HG02759 (cell line): ENCODE results near the gene MED12L.

ENCODE experiments used
- ATAC-seq: cut with Tn5 transposase; IDR thresholded peaks from one replicate; pipeline ENCODE4 v1.9.1; 2021; ENCODE audit warnings: mild to moderate bottlenecking, moderate library complexity; ENCODE audit not compliant: unreplicated experiment

The MED12L gene

GRCh38 chr3:151398895-151399294 is 313.4 kb downstream of the MED12L start:
- peak; percentile 52 for ATAC-seq

DNA sequence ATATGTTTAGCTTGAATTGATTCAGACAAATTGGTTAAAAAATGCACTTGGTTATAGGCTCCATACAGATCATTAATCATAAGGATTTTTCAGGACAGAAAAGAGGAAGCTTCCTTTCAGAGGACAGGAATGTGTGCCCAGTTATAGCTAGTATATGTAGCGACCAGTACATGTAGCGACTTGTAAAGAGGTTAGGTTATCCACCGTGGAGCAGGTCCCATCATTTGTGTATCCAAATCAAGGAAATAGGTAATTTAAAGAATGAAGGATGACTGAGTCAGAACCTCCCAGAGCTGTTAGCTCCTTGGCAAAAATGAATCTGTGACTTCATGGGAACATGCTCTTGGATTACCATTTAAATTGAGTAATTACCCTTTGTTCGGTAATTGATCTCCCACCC is 314.9 kb downstream of the MED12L start:
- ATAC-seq = no peak

DNA sequence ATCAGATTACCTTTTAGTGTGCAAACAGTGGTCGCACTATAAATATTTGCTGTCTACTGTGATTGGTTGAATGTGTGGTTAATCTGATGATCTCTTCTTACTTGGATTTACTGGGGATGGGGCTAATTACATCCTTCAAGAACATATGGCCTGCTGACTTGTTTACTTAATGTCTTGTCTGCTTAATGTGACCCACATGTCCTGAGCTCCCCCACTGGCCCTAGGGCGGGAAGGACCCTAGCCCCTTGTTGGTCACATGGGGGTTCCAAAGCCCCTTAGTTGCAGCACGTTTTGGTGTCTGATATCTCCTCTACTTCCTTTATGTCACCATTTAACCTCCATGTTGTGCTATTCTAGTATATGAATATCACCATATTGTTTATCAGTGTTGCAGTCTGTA is 316.9 kb downstream of the MED12L start:
- ATAC-seq = no peak

- ATAC-seq = no peak
Measured at GRCh38 chr3:151403246-151403645, 317.8 kb downstream of the MED12L start.

DNA sequence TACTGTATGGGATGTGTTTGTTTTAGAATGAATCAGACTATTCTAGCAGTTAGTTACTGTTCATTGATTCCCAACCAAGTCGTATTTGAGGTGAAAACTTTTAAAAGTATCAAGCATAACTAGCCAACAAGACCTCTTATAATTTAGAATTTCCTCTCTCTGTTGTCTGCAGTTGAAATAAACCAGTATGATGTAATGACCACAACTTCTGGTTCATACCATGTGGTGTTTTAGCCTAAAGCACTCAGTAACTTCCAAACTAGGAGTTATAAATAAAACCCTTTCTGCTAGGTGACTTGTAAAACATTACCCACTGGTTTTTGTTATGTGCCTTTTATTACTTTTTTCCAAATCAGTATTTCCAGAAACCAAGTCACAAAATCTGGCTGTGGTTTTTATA is 318.9 kb downstream of the MED12L start:
- ATAC-seq = peak; percentile 87

- ATAC-seq = no peak
Measured at GRCh38 chr3:151407928-151408327, 322.5 kb downstream of the MED12L start.

- no peak for ATAC-seq
Measured at GRCh38 chr3:151410891-151411559, 325.6 kb downstream of the MED12L start.

GRCh38 chr3:151412989-151413388 is 327.5 kb downstream of the MED12L start:
- no peak for ATAC-seq

GRCh38 chr3:151415289-151415688 is 329.8 kb downstream of the MED12L start:
- ATAC-seq = no peak

DNA sequence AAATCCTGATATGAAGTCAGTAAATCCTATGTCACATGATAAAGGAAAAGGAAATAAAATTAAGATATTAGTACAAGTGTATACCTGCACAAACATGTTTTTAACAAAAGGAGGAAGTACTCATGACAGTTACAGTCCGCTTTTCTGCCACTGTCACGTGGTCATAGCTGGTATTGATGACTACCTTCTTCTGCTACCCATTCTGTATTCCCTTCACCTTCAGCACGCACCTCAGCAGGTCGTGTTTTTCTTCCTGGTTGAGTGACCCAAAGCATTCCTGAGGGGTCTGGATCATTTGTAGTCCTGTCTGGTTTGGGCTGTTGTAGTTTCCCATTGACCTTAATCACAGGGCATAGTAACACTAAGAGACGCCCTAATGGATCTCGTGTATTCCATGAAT is 334.3 kb downstream of the MED12L start:
- no peak for ATAC-seq

DNA sequence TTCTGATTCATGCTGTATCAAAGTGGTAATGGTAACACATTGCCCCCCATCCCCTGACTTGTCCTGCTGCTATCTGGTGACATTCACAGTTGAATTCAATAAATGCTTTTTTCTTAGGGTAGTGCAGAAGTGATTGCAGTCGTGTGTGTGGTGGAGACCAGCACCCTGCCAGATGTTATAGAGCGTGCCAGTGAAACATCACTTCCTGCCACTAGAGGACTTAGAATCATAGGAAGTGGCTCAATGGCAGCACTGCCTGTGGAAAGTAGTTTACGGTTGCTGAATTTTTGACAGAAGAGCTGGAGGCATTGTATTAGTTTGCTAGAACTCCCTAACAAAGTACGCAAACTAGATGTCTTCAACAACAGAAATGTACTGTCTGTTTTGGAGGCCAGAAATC is 336.5 kb downstream of the MED12L start:
- ATAC-seq = peak; percentile 34

DNA sequence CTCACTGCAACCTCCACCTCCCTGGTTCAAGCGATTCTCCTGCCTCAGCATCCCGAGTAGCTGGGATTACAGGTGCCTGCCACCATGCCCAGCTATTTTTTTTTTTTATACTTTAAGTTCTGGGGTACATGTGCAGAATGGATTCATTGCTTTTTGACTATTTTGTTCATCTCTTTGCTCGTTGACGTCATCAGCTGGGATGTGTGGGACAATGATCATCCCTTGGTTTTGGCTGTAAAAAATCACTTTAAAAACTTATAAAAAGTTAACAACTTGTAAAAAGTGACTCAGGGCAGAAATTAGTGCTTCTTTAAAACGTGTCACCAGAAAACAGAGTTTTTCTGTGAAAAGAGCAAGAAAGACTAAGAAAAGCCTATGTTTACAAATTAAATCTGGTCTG is 337.6 kb downstream of the MED12L start:
- ATAC-seq = no peak

DNA sequence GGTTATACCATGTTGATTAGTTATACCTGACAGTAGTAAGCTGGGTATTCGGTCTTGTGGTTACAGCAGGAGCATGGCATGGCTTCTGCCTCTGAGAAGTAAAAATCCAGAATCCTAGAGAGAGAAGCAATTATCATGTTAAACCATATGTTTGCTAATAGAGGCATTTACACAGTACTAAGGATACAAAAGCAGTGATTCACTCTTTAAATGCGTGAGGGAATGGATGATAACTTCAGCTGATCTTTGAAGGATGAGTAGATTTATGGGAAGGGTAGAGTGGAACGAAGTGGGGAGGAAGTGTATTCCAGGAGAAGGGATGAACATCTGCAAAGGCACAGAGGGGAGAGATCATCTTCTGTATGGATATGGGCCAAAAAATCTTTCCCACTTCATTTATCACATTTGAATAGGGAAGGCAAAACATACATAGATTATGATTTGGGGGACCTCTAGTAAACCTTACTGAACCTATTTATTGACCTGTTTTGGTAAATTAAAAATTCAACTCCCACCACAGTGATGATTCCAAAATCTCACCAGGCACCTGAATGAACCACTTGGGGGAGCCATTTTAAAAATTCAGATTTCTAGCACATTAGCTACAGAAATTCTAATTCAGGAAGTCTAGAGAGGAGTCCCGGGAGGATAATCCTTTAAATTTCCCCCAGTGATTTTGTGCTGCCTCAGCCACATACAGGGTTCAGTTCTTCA is 340.3 kb downstream of the MED12L start:
- peak; percentile 35 for ATAC-seq

GRCh38 chr3:151426341-151426657 is 340.8 kb downstream of the MED12L start:
- peak; percentile 81 for ATAC-seq

- no peak for ATAC-seq
Measured at GRCh38 chr3:151428386-151428785, 342.9 kb downstream of the MED12L start.

GRCh38 chr3:151430821-151431484 is 345.5 kb downstream of the MED12L start:
- peak; percentile 42 for ATAC-seq

GRCh38 chr3:151431940-151432339 is 346.5 kb downstream of the MED12L start:
- peak; percentile 38 for ATAC-seq

GRCh38 chr3:151432616-151433372 is 347.3 kb downstream of the MED12L start:
- no peak for ATAC-seq

DNA sequence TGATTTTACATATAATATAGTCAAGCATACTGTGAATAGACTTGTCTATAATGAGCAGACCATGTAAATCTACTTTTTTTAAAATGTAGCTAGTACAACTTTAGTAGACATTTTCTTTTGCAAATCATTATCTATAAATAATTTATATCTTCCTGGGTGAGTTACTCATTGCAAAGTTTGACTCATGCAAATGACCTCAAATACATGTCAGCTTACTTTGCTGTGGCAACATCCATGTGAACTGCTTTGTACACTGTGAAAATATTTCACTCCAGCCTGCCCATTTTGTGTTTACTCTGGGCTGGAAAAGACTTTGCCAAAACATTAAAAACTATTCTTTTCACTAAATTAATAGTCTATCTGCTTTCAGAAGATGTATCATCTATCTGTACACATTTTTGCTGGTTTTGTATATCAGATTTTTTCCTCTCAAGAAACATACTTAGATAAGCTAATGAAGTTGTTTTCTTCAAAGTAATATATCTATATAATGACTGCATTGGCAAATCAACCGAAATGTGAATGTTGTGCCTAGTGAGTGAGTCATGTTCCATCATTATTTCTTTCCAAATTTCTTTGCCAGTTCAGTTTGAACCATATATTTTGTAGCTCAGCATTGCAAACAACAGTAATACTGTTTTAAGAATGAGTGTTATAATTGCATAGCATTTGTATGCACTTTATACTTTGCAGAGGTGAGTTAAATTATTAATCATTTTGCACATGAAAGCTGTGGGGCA is 348.9 kb downstream of the MED12L start:
- ATAC-seq = peak; percentile 43

GRCh38 chr3:151436675-151437446 is 351.4 kb downstream of the MED12L start:
- no peak for ATAC-seq
